HG03097 (cell line): ENCODE measurements around the gene SBNO2.
"Not testable (repeated sequence)": the region's sequence is repeated elsewhere in the genome, so short reads cannot be mapped to it uniquely, and the experiment has no call there.

Experiments
- ATAC-seq: cut with Tn5 transposase; IDR thresholded peaks from one replicate; pipeline ENCODE4 v1.9.1; 2021; ENCODE audit not compliant: unreplicated experiment, low FRiP score

SBNO2 gene

DNA sequence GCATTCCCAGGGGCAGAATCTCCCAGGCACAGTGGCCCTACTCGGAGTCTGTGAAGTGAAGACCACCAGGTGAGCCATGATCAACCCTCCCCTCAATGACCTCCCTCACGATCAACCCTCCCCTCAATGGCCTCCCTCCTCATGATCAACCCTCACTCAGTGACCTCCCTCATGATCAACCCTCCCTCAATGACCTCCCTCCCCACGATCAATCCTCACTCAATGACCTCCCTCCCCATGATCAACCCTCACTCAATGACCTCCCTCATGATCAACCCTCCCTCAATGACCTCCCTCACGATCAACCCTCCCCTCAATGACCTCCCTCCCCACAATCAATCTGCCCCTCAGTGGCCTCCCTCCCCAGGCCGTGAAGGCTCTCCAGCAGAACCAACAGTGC lies 32.1 kb downstream of the SBNO2 start:
- ATAC-seq = no peak

DNA sequence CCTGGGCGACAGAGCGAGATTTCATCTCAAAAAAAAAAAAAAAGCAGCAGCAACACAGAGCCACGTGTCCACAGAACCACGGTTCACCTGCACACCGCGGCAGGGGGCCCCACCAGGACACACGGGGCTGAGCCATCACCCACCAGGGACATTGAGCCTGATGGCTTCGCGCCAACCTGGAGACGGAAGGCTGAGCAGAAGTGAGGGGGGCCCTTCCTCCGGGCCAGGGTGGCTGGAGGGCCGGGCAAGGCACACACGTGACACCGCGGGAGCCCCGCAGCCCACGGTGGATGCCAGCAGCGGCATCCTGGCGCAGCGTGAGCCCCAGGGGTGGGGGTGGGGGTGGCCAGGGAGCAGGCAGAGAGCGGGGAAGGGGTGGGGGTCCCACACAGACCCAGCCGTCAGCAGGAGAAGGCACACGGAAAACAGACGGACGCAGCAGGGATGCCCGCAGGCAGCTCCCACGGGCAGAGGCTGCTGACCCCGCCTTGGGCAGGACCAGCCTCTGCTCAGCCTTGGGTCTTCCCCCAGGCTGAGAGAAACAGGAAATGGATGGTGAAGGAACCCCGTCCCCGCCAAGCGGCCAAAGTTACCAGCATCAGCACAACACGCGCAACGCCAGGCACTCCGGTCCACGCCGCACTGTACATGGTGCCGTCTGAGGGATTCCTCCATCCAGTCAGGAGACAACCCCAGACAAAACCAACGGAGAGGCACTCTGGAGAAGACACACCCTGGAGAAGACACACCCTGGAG lies 33.6 kb downstream of the SBNO2 start:
- ATAC-seq = no peak

DNA sequence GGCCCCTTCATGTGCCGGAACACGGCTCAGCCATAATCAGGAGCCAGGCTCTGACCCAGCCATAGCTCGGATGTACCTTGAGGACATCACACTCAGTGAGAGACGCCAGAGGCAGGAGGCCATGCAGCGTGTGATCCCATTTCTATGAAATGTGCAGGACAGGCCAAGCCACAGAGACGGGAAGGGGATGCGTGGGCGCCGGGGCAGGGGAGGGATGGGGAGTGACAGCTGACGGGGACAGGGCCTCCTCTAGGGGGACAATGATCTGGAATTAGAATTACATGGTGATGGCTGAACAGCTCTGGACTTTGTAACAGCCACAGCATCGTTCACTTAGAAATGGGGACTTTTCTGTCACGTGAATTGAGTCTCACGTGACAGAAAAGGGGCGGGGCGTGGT lies 34.9 kb downstream of the SBNO2 start:
- no peak for ATAC-seq

DNA sequence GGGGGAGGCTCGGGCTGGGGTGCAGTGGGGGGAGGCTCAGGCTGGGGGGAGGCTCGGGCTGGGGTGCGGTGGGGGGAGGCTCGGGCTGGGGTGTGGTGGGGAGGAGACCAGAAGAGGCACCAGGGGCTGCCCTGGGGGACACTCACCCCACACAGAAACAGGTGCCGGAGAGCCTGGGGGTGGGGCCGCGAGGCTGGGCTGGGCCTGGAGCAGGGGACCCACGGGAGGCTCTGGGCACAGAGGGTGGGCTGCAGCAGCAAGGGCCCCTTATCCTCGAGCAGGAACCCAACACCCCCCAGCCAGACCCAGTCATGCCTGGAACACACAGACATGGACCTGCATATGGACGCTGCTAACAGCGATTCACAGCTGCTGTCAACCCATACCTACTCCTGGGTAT lies 35.9 kb downstream of the SBNO2 start:
- ATAC-seq = no peak

DNA sequence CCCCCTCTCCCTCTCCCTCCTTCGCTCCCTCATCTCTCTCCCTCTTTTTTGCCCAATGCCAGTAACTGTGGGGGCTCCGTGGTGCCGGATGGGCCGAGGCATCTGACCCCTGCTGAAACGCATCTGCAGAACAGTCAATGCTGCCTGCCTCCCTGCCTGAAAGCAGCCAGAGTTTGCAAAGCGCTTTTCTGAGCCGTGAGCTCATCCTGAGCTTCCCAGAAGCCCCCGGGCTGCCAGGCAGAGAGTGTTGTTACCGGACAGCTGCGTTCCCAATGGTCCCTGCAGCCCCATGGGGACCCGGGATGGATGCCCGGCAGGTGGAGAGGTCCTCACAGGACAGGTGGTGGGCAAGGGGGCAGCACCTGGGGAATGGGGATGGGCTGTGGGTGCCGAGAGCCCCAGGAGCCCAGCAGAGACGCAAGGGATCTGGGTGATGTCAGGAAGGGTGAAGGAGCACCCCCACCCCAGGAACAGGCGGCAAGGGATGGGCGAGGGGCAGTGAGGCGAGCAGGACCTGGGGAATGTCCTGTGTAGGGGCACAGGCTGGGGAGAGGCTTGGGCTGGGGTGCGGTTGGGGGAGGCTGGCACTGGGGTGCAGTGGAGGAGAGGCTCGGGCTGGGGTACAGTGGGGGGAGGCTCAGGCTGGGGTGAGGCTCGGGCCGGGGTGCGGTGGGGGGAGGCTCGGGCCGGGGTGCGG lies 37.3 kb downstream of the SBNO2 start:
- ATAC-seq = no peak

DNA sequence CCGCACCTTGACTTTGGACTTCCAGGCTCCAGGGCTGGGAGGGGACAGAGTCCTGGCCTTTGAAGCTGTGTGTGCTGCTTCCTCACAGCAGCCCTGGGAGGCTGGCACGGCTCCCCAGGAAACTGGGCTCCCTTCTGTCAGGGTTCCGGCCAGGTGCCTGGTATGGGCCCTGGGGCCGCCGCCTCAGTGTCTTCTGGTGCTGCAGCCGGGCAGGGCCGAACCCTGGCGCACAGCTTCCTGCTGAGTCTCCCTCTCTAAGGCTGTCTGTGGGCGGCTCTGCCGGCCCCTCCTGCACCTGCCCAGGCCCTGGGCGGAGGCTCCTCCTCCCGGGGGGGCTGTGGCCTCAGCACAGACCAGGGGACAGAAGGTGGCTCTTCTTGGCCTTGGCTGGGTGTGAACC lies 37.9 kb downstream of the SBNO2 start:
- no peak for ATAC-seq

DNA sequence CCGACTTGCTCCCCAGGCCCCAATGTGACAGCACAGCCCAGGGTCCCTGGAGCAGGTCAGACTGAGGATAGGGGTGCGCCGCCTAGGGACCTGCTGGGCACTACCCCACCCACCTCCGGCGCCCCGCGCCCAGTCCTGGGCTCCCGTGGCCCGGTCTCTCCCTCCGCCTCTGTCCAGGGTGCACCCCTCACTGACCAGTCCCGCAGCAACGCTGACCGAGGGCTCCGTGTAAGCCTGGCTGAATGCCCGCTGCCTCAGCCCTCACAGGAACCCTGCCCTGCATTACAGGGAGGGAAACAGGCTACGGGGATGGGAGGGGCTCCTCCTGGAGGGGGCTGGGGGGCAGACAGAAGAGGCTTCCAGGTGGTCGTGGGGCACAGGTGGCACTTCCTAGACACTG lies 38.6 kb downstream of the SBNO2 start:
- no peak for ATAC-seq

DNA sequence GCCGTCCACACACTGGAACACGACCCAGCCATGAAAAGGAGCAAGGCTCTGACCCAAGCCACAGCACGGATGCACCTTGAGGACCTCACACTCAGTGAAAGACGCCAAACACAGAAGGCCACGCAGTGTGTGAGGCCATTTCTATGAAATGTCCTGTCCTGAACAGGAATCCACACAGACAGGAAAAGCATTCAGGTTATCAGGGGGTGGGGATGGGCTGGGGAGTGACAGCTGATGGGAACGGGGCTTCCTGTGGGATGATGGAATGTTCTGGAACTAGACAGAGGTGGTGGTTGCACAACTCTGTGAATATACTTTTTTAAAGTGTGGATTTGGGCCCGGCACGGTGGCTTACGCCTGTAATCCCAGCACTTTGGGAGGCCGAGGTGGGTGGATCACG lies 39.6 kb downstream of the SBNO2 start:
- ATAC-seq = no peak

DNA sequence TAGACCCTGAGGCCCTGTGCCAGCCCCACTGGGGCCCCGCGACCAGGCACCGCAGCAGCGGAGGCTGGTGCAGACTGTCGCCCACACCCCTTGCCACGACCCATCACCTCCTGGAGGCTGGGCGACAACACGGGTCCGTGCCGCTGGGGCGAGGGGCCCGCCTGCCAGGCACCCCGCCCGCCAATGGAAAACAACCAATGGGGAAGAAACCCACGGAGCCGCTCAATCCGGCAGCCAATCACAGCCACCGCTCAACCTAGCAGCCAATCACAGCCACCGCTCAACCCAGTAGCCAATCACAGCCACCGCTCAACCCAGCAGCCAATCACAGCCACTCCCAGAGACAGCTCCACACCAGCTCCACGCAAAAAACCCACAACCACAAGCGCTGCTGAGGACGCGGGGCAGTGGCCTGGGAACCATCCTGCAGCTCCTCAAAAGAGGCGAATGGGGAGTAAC lies 40.6 kb downstream of the SBNO2 start:
- no peak for ATAC-seq

DNA sequence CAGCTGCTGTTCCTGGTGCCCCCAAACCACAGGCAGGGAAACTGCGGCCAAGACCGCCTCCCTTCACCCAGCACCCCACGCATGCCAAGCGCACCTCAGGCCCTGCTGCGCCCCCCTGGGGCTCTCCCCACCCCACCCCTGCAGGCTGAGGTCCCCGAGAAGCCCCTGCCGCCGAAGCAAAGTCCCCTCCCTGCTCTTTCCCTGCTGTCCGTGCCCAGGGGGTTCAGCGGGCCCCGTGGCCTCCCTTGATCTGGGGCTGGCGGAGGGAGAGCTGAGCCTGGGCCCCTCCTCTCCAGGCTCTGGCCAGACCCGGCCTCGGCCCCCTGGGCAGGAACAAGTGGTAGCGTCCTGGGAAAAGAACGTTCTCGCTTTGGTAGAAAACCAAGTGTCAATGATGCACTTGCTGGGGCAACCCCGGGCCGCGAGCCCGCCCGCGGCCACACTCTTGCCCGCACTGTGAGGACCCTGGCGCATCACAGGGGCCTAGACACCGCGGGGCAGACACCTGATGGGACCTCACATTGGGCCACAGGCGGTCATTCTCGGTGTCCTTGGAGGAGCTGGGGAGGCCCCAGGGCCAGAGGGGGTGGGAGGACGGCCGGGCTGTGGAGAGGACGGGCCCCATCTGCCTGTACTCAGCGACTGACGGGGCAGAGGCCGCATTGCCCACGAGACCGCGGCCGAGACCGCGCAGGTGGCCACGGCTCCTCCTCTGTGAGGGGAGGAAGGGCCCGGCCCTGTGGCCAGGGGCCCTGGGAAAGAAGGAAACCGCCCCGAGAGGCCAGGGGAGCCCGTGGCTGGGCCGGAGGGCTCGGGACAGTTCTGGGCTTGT lies 41.3 kb downstream of the SBNO2 start:
- peak; percentile 21 for ATAC-seq

DNA sequence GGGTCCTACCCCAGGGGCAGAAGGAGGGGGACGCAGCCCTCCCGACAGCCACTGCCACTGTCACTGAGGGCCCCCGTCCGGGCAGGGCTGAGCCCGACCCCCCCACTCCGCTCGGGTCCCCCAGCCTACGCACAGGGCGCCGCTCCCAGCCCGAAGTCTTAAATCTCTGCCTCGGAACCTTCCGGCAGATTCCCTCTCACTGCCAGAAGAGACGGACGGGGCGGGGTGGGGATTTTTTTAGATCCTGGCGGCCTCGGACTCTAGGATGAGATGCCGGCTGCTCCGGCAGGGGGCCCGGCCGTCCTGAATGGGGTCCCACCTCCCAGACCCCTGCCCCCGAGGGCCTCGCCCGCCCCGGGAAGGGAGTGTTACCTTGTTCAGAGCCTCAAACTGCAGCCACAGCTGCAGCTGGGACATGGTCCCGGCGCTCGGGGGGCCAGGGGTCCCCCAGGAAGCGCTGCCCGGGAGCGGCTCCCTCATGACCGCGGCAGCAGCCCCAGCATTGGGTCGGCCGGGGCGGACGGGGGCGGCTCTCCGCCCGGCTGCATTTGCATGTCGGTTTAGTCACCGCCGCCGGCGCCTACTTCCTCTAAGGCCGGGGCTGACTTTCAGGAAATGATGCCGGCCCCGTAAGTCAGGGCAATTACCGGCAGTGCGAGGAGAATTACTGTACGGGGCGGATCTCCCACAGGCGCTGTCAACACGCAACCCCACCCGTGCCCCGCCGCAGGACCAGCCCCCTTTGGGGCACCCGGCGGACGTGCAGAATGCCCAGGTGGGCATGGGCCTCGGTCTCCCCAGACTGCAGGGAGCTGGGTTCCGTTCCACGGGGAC lies 42.1 kb downstream of the SBNO2 start:
- peak; percentile 42 for ATAC-seq

DNA sequence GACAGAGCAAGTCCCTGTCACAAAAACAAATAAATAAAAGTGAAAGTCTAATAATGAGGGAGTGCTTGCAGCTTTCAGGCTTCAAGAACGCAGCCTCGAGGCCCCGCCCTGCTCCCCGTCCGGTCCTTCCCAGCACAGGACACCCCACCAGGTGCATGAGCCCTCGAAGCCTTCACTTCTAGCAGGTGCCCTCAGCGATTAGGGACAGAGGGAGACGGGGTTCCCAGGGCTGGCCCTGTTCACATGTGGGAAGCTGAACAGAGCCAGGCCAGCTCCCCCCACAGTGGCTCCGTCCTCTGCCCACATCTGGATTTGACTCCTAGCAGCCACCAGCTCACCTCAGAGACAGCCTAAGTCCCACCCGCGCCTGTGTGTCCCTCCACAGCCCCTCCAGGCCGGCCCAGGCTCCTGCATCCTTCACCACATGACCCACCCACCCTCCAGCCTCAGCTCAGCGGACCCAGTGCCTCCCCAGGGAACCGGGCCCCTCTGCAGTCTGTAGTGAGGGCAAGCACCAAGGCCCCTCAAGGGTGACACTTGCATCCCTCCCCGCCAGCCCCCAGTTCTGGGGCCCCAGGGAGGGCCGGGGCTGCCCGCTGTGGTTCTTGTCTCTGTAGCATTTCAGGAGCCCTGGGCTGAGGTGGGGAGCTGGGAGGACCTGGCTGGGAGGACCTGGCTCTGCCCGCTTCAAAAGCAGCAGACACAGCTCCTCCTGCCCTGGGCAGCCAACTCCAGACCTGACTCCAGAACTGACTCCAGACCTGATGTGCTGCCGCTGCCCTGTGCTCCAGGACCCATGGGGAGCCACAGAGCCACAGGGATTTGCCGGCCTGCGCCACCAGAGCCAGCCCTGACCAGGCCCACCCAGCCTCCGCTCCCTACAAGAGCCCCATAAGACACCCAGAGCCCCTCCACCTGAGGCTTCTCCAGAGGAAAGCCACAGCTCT lies 43.0 kb downstream of the SBNO2 start:
- no peak for ATAC-seq

DNA sequence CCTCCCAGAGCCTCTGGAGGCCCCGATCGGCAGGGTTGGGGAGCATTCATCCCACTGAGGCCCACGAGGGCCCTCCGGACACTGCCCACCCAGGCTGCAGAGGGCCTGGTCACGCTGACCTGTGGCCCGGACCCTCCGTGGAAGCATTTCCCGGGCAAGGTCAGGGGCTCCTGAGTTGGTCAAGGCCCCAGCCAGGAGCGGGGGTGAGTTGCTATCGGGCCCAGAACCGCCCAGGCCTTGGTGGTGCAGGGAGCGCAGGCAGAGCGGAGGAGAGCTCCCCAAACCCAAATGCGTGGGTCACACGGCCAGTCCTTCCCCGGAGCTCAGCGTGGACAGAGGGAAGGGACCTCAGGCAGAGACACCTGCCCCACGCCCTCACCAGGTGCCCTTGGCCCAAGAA lies 44.5 kb downstream of the SBNO2 start:
- ATAC-seq = no peak

DNA sequence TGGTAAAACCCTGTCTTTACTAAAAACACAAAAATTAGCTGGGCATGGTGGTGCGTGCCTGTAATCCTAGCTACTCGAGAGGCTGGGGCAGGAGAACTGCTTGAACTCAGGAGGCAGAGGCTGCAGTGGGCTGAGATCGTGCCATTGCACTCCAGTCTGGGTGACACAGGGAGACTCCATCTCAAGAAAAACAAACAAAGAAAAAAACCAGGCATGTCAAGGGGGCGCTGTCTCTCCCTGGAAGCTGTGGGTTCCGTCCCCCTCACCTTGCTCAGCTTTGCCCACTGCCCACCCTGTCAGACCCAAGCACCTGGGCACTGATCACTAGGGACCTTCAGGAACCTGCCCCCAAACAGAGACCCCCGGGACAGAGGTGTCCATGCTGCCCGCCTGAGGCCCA lies 45.0 kb downstream of the SBNO2 start:
- ATAC-seq = not testable (repeated sequence)

DNA sequence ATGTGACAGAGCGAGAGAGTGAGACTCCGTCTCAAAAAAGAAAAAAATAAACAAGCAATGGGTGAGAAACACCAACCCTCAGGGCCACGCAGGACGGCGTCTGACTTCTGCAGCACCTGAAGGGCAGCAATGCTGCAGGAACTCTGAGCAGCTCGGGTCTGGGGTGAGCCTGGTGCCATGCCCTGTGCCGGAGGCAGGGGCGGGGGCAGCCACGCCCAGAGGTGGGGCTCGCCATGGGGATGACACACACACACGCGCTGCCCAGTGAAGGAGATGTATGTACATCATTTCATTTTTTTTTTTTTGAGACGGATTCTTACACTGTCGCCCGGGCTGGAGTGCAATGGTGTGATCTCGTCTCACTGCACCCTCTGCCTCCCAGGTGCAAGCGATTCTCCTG lies 46.0 kb downstream of the SBNO2 start:
- ATAC-seq = no peak

DNA sequence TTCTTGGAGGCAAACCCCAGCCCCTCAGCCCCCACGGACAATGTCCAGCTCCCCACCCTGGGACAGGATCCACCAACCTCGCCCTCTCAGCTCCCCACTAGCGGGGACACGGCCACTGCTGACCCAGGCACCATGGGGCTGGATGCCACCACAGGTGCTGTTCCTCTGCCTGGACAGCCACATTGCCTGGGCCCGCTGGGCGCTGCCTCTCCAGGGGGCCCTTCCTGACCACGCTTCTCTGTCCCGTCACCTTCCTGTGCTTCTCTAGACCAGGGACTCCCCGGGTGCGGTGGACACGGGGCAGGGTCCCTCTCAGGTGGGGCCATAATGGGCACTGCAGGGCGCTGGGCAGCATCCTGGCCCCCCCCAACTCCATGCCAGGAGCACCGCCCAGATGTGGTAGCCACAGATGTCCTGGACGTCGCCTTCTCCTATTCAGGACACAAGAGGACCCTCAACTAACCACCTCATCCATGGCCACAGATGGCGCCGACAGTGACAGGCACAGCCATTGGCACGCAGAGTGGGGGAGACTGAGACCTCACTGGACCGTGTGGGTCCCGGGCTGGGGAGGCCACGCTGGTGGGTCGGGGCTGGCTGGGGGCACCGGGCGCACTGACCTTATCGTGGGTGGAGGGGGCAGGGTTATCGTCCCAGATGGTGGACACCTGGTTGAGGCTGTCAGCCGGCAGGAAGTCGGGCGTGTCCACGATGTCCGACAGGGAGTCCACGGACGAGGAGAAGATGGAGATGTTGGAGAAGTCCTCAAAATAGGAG lies 46.9 kb downstream of the SBNO2 start:
- ATAC-seq = no peak

DNA sequence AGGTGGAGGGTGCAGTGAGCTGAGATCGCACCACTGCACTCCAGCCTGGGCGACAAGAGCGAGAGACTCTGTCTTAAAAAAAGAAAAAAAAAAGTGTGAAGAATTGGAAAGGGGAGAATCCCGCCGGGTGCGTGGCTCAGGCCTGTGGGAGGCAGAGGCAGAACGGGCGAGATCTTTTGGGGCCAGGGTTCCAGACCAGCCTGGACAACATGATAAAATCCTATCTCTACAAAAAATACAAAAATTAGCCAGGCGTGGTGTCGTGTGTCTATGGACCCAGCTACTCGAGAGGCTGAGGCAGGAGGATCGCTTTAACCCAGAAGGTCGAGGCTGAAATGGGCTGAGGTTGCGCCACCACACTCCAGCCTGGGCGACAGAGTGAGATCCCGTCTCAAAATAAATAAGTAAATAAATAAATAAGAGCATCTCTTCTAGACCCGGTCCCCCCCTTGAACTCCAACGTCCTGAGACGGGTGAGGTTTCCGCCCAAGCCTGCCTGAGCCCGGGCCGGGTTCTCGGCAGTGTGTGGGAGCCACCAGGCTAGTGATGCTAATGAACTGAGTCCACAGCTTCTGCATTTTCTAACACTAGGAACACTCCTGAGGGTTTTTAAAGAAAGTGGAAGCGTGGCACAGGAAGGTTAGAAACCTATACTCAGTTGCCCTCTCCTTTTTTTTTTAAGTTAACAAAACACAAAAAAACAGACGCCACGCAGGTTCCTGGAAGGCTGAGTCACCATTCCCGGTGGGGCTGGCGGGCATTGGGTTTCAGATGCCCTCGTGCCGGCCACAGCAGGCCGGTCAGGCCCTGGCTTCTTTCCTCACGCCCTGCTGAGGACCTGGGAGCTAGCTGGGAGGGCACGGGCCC lies 48.2 kb downstream of the SBNO2 start:
- no peak for ATAC-seq
